Right lung (tissue), 5 donors: ENCODE results near the gene MYH11. TPM values are rescaled to one million over a fixed set of nuclear protein-coding genes. Genes with fewer than 3 reads are reported as not detected.

Source experiments
- DNase-seq, 2 donors: peaks; one replicate each; pipeline ENCODE4 v3.0.0-alpha.2; 2013
- polyA plus RNA-seq, 5 donors: library from polyadenylated mRNA; unstranded; fragments of 120-200 nt; gene quantifications; one replicate each; pipeline versions ENCODE4 v1.2.1 to v1.2.3, GENCODE V29; 2013; ENCODE audit warnings: inconsistent platforms in 1 of 5, low replicate concordance in 1 of 5; ENCODE audit not compliant: insufficient read length in 5 of 5, insufficient read depth in 1 of 5

The MYH11 gene
- polyA plus RNA-seq, 5 donors = 53.0 to 320 (median 132) TPM

- no peak for DNase-seq
Observed at GRCh38 chr16:15779664-15780351, 77.0 kb downstream of the MYH11 start.

GRCh38 chr16:15778999-15779614, 77.7 kb downstream of the MYH11 start:
- DNase-seq = no peak

- DNase-seq = no peak
Observed at GRCh38 chr16:15778204-15778743, 78.6 kb downstream of the MYH11 start.

- no peak for DNase-seq
Observed at GRCh38 chr16:15777533-15778203, 79.2 kb downstream of the MYH11 start.

GRCh38 chr16:15776572-15776971, 80.3 kb downstream of the MYH11 start:
- DNase-seq = no peak

GRCh38 chr16:15775663-15776304, 81.0 kb downstream of the MYH11 start:
- no peak for DNase-seq

GRCh38 chr16:15775209-15775608, 81.6 kb downstream of the MYH11 start:
- DNase-seq = no peak

GRCh38 chr16:15773968-15774367, 82.9 kb downstream of the MYH11 start:
- no peak for DNase-seq

GRCh38 chr16:15772579-15773293, 84.1 kb downstream of the MYH11 start:
- no peak for DNase-seq

GRCh38 chr16:15771694-15772093, 85.1 kb downstream of the MYH11 start:
- DNase-seq = no peak

- no peak for DNase-seq
Observed at GRCh38 chr16:15770512-15770911, 86.3 kb downstream of the MYH11 start.

GRCh38 chr16:15770107-15770506, 86.7 kb downstream of the MYH11 start:
- no peak for DNase-seq

- no peak for DNase-seq
Observed at GRCh38 chr16:15769239-15769638, 87.6 kb downstream of the MYH11 start.

GRCh38 chr16:15768201-15768600, 88.6 kb downstream of the MYH11 start:
- no peak for DNase-seq

GRCh38 chr16:15766918-15767317, 89.9 kb downstream of the MYH11 start:
- DNase-seq = no peak

- DNase-seq = peak; percentile 25 to 41
Observed at GRCh38 chr16:15765880-15766279, 90.9 kb downstream of the MYH11 start.

- DNase-seq = no peak
Observed at GRCh38 chr16:15765116-15765515, 91.7 kb downstream of the MYH11 start.

- no peak for DNase-seq
Observed at GRCh38 chr16:15764112-15764511, 92.7 kb downstream of the MYH11 start.

GRCh38 chr16:15760129-15760528, 96.7 kb downstream of the MYH11 start:
- no peak for DNase-seq

- DNase-seq = no peak
Observed at GRCh38 chr16:15759070-15759469, 97.8 kb downstream of the MYH11 start.

- DNase-seq = no peak
Observed at GRCh38 chr16:15757630-15758251, 99.1 kb downstream of the MYH11 start.
